Duodenal mucosa (tissue), 2 donors: Measurements from ENCODE around the gene IBA57.

ENCODE experiments used
- H3K27ac ChIP-seq: one replicate; pipeline ENCODE4 v1.7.0; 2013; ENCODE audit warnings: low read depth, low read length
- H3K27me3 ChIP-seq, 2 donors: one replicate each; pipeline ENCODE4 v1.7.0; 2013; ENCODE audit warnings: low read length in 2 of 2, control low read depth in 1 of 2; ENCODE audit not compliant: insufficient read depth in 2 of 2, control insufficient read depth in 1 of 2
- H3K36me3 ChIP-seq, 2 donors: one replicate each; pipeline ENCODE4 v1.7.0; 2013; ENCODE audit warnings: low read length in 2 of 2, control low read depth in 1 of 2; ENCODE audit not compliant: insufficient read depth in 2 of 2, control insufficient read depth in 1 of 2
- H3K4me1 ChIP-seq, 2 donors: one replicate each; pipeline ENCODE4 v1.7.0; 2013; ENCODE audit warnings: low read length in 2 of 2, control low read depth in 1 of 2; ENCODE audit not compliant: insufficient read depth in 2 of 2, control insufficient read depth in 1 of 2
- H3K4me3 ChIP-seq, 2 donors: one replicate each; pipeline ENCODE4 v1.7.0; 2013; ENCODE audit warnings: low read length in 2 of 2, low read depth in 1 of 2
- H3K9ac ChIP-seq, 2 donors: one replicate each; pipeline ENCODE4 v1.7.0; 2013; ENCODE audit warnings: low read length in 2 of 2, low read depth in 1 of 2
- H3K9me3 ChIP-seq, 2 donors: one replicate each; pipeline ENCODE4 v1.7.0; 2013; ENCODE audit warnings: low read length in 2 of 2, control low read depth in 1 of 2; ENCODE audit not compliant: control insufficient read depth in 1 of 2

The IBA57 gene

GRCh38 chr1:228207851-228208821 lies 42.5 kb downstream of the IBA57 start, which contains the start of gene OBSCN:
Gene OBSCN, plus strand, starts transcription at chr1:228208044. Its CDS starts 3,740 bp downstream, at chr1:228211784.
- Histone ChIP-seq H3K4me3 (no peak within 1 kb of the TSS), H3K27ac (no peak within 1 kb of the TSS), H3K27me3 (peaks cover 5% of the 10 kb centered on the region in 2 donors)

GRCh38 chr1:228208831-228209551 lies 43.4 kb downstream of the IBA57 start:
- Histone ChIP-seq H3K9ac (no peak overlapping the region), H3K9me3 (no peaks in the 10 kb centered on the region), H3K36me3 (no peaks in the 10 kb centered on the region), H3K27ac (no peak overlapping the region), H3K4me1 (peaks cover 0 to 3% of the 10 kb centered on the region in 2 donors), H3K4me3 (no peak overlapping the region), H3K27me3 (peaks cover 5% of the 10 kb centered on the region in 2 donors)

More at GRCh38 chr1:228207851-228208821, 42.5 kb downstream of the IBA57 start, which contains the start of gene OBSCN:
- peaks cover 0 to 3% of the 10 kb centered on the region in 2 donors for H3K4me1 ChIP-seq
- H3K9me3 ChIP-seq: no peaks in the 10 kb centered on the region
- no peaks in the 10 kb centered on the region for H3K36me3 ChIP-seq
- no peak within 1 kb of the TSS for H3K9ac ChIP-seq

- Histone ChIP-seq H3K9me3 (no peaks in the 10 kb centered on the region), H3K36me3 (no peaks in the 10 kb centered on the region), H3K4me3 (no peak overlapping the region), H3K9ac (no peak overlapping the region), H3K4me1 (peaks cover 0 to 3% of the 10 kb centered on the region in 2 donors), H3K27ac (no peak overlapping the region), H3K27me3 (peaks cover 5% of the 10 kb centered on the region in 2 donors)
These were observed 44.1 kb downstream of the IBA57 start for GRCh38 chr1:228209657-228210056.

- Histone ChIP-seq H3K4me3 (no peak overlapping the region), H3K4me1 (peaks cover 0 to 3% of the 10 kb centered on the region in 2 donors), H3K27me3 (peaks cover 5% of the 10 kb centered on the region in 2 donors), H3K27ac (no peak overlapping the region), H3K9me3 (no peaks in the 10 kb centered on the region), H3K9ac (no peak overlapping the region), H3K36me3 (no peaks in the 10 kb centered on the region)
These were observed 44.6 kb downstream of the IBA57 start for GRCh38 chr1:228210076-228210651.

GRCh38 chr1:228210712-228211530 lies 45.3 kb downstream of the IBA57 start:
- no peak overlapping the region for H3K9ac ChIP-seq
- peaks cover 5% of the 10 kb centered on the region in 2 donors for H3K27me3 ChIP-seq
- no peak overlapping the region for H3K4me3 ChIP-seq
- H3K4me1 ChIP-seq: peaks cover 0 to 3% of the 10 kb centered on the region in 2 donors
- H3K27ac ChIP-seq: no peak overlapping the region
- H3K9me3 ChIP-seq: no peaks in the 10 kb centered on the region
- no peaks in the 10 kb centered on the region for H3K36me3 ChIP-seq

GRCh38 chr1:228211531-228212414 lies 46.2 kb downstream of the IBA57 start:
- Histone ChIP-seq H3K27ac (no peak overlapping the region), H3K9ac (no peak overlapping the region), H3K27me3 (peaks cover 5% of the 10 kb centered on the region in 2 donors), H3K4me3 (no peak overlapping the region), H3K36me3 (no peaks in the 10 kb centered on the region), H3K9me3 (no peaks in the 10 kb centered on the region), H3K4me1 (peaks cover 0 to 3% of the 10 kb centered on the region in 2 donors)

GRCh38 chr1:228212415-228212965 lies 46.9 kb downstream of the IBA57 start:
- Histone ChIP-seq H3K4me1 (peaks cover 0 to 3% of the 10 kb centered on the region in 2 donors), H3K27me3 (peaks cover 1 to 2% of the 10 kb centered on the region in 2 donors), H3K27ac (no peak overlapping the region), H3K36me3 (no peaks in the 10 kb centered on the region), H3K4me3 (peak overlapping the region in 1 of 2 donors; percentile 36), H3K9me3 (no peaks in the 10 kb centered on the region), H3K9ac (no peak overlapping the region)

GRCh38 chr1:228212966-228213844 lies 47.6 kb downstream of the IBA57 start:
- H3K4me1 ChIP-seq: peaks cover 0 to 3% of the 10 kb centered on the region in 2 donors
- no peak overlapping the region for H3K9ac ChIP-seq

More at GRCh38 chr1:228212966-228213844, 47.6 kb downstream of the IBA57 start:
- Histone ChIP-seq H3K27ac (no peak overlapping the region), H3K36me3 (no peaks in the 10 kb centered on the region), H3K27me3 (no peaks in the 10 kb centered on the region), H3K9me3 (no peaks in the 10 kb centered on the region), H3K4me3 (peak overlapping the region; percentile 58 to 70)
